SK-N-SH (cell line): ENCODE measurements around the gene PDXP. TPM values are rescaled to one million over a fixed set of nuclear protein-coding genes. Genes with fewer than 3 reads are reported as not detected.

Source experiments
- CTCF ChIA-PET: fragments of 300-600, 350-600 bp; formaldehyde crosslinking; extraction: SDS; loops from one replicate; lab custom pipeline; 2021; lab: Yijun Ruan, JAX
- POLR2A ChIA-PET: fragments of 350-600 bp; sonication (Branson Sonifier 250); formaldehyde crosslinking; extraction: SDS; loops from one replicate; lab custom pipeline; 2020; ENCODE audit warnings: antibody characterized with exemption, inconsistent platforms; lab: Yijun Ruan, JAX
- DNase-seq: peaks from one replicate; pipeline ENCODE4 v3.0.0; 2012
- H2AFZ ChIP-seq: fragments of 200-600 bp; sonication (generic); 2 replicates; pipeline ENCODE4 v1.8.1; 2016; ENCODE audit warnings: antibody characterized with exemption, mild to moderate bottlenecking, low read depth
- H3F3A ChIP-seq: fragments of 200-600 bp; sonication (generic); replicated peaks from 2 replicates; pipeline ENCODE3; 2016; ENCODE audit warnings: antibody characterized with exemption, mild to moderate bottlenecking; ENCODE audit not compliant: insufficient read depth
- H3K27ac ChIP-seq, 2 experiments: fragments of 200-500 bp in 1 of 2; fragments of 200-600 bp in 1 of 2; sonication (Bioruptor generic) in 1 of 2; sonication (generic), shearing (Covaris generic) in 1 of 2; 2 replicates each; pipeline versions ENCODE4 v1.5.1 to v1.6.1; 2014 to 2016; ENCODE audit warnings: low read depth in 2 of 2, inconsistent platforms in 1 of 2, low read length in 1 of 2, mild to moderate bottlenecking in 1 of 2, mixed read lengths in 1 of 2
- H3K27me3 ChIP-seq: fragments of 200-600 bp; sonication (generic), shearing (Covaris generic); 2 replicates; pipeline ENCODE4 v1.6.1; 2016; ENCODE audit warnings: mixed run types; ENCODE audit not compliant: insufficient read depth
- H3K36me3 ChIP-seq, 2 experiments: fragments of 200-500 bp in 1 of 2; fragments of 200-600 bp in 1 of 2; sonication (Bioruptor generic) in 1 of 2; sonication (generic) in 1 of 2; replicated peaks in 1 of 2; 2 replicates each; pipeline versions ENCODE3 to v1.5.1; 2014 to 2016; ENCODE audit warnings: low read length in 1 of 2, mild to moderate bottlenecking in 1 of 2; ENCODE audit not compliant: insufficient read depth in 2 of 2, control insufficient read depth in 1 of 2
- H3K4me1 ChIP-seq, 2 experiments: fragments of 200-500 bp in 1 of 2; fragments of 200-600 bp in 1 of 2; sonication (Bioruptor generic) in 1 of 2; sonication (generic), shearing (Covaris generic) in 1 of 2; 2 replicates each; pipeline versions ENCODE4 v1.5.1 to v1.6.1; 2014 to 2016; ENCODE audit warnings: low read depth in 1 of 2, low read length in 1 of 2, mixed run types in 1 of 2; ENCODE audit not compliant: insufficient read depth in 2 of 2, control insufficient read depth in 1 of 2
- H3K4me2 ChIP-seq: fragments of 200-600 bp; sonication (generic), shearing (Covaris generic); 2 replicates; pipeline ENCODE4 v1.6.1; 2017; ENCODE audit warnings: mixed run types
- H3K4me3 ChIP-seq, 2 experiments: fragments of 200-500 bp in 1 of 2; fragments of 200-600 bp in 1 of 2; sonication (Bioruptor generic) in 1 of 2; sonication (generic), shearing (Covaris generic) in 1 of 2; 2 replicates each; pipeline versions ENCODE4 v1.5.1 to v1.8.1; 2014 to 2016; ENCODE audit warnings: low read depth in 2 of 2, inconsistent platforms in 1 of 2, low read length in 1 of 2, mild to moderate bottlenecking in 1 of 2, mixed read lengths in 1 of 2, moderate library complexity in 1 of 2
- H3K79me2 ChIP-seq: fragments of 200-600 bp; sonication (generic); 2 replicates; pipeline ENCODE4 v1.8.1; 2017; ENCODE audit warnings: mild to moderate bottlenecking; ENCODE audit not compliant: insufficient read depth
- H3K9ac ChIP-seq: fragments of 200-600 bp; sonication (generic); 2 replicates; pipeline ENCODE4 v1.6.1; 2017; ENCODE audit warnings: mixed run types
- H3K9me2 ChIP-seq: fragments of 200-600 bp; sonication (generic); 2 replicates; pipeline ENCODE4 v1.6.1; 2017; ENCODE audit warnings: mixed run types
- H3K9me3 ChIP-seq: fragments of 200-600 bp; sonication (generic); 2 replicates; pipeline ENCODE4 v1.6.1; 2017; ENCODE audit warnings: mixed run types, mild to moderate bottlenecking, moderate library complexity
- H4K20me1 ChIP-seq: fragments of 200-600 bp; sonication (generic); 2 replicates; pipeline ENCODE4 v1.6.1; 2017; ENCODE audit warnings: mild to moderate bottlenecking, mixed run types; ENCODE audit not compliant: insufficient read depth
- CTCF ChIP-seq: fragments of 200-600 bp; sonication (generic); IDR thresholded peaks from 2 replicates; pipeline ENCODE4 v1.6.1; 2017; ENCODE audit warnings: antibody characterized with exemption, mild to moderate bottlenecking, moderate library complexity
- ELF1 ChIP-seq: IDR thresholded peaks from 2 replicates; pipeline ENCODE4 v1.4.0; 2012
- EP300 ChIP-seq, 2 experiments: IDR thresholded peaks; 2 replicates each; pipeline versions ENCODE4 v1.4.0 to v1.6.1; 2012; ENCODE audit warnings: borderline replicate concordance in 1 of 2, low read depth in 1 of 2, low read length in 1 of 2
- FOXJ3 ChIP-seq: sonication (generic); formaldehyde crosslinking; IDR thresholded peaks from 2 replicates; pipeline ENCODE4 v1.5.1; 2020; ENCODE audit warnings: mild to moderate bottlenecking, missing genetic modification reagents
- FOXM1 ChIP-seq: IDR thresholded peaks from 2 replicates; pipeline ENCODE4 v1.4.0; 2012; ENCODE audit warnings: low read depth, mild to moderate bottlenecking
- MXI1 ChIP-seq: IDR thresholded peaks from 2 replicates; pipeline ENCODE4 v1.6.1; 2012; ENCODE audit warnings: mild to moderate bottlenecking, low read depth, low read length, improper control_type of control experiment
- NFIC ChIP-seq: IDR thresholded peaks from 2 replicates; pipeline ENCODE4 v1.4.0; 2012; ENCODE audit warnings: borderline replicate concordance
- POLR2AphosphoS5 ChIP-seq: IDR thresholded peaks from 2 replicates; pipeline ENCODE4 v1.6.1; 2012; ENCODE audit warnings: low read depth, low read length
- RAD21 ChIP-seq: IDR thresholded peaks from 2 replicates; pipeline ENCODE4 v1.6.1; 2012; ENCODE audit warnings: mild to moderate bottlenecking, low read length
- RCOR1 ChIP-seq: fragments of 150-350 bp; IDR thresholded peaks from 2 replicates; pipeline ENCODE4 v1.6.1; 2017; ENCODE audit warnings: antibody characterized with exemption, low read length
- REST ChIP-seq: IDR thresholded peaks from 2 replicates; pipeline ENCODE4 v1.6.1; 2012; ENCODE audit warnings: mild to moderate bottlenecking, low read depth, low read length, moderate library complexity
- RFX5 ChIP-seq: IDR thresholded peaks from 2 replicates; pipeline ENCODE4 v1.6.1; 2012; ENCODE audit warnings: mild to moderate bottlenecking, improper control_type of control experiment, low read length
- SIN3A ChIP-seq: IDR thresholded peaks from 2 replicates; pipeline ENCODE4 v1.6.1; 2012; ENCODE audit warnings: low read depth, mild to moderate bottlenecking, low read length, moderate library complexity, borderline replicate concordance
- SMC3 ChIP-seq: IDR thresholded peaks from 2 replicates; pipeline ENCODE4 v1.6.1; 2012; ENCODE audit warnings: low read depth, low read length, improper control_type of control experiment
- TAF1 ChIP-seq: IDR thresholded peaks from 2 replicates; pipeline ENCODE4 v1.6.1; 2012; ENCODE audit warnings: low read depth, mild to moderate bottlenecking, low read length, moderate library complexity, borderline replicate concordance
- YY1 ChIP-seq: IDR thresholded peaks from 2 replicates; pipeline ENCODE4 v1.4.0; 2012; ENCODE audit warnings: low read depth, mild to moderate bottlenecking
- WGBS: methylation state at CpG from one replicate; pipeline ENCODE4 v1.1.6; 2017; ENCODE audit warnings: low lambda C conversion rate; 5-methylcytosine and 5-hydroxymethylcytosine counted together
- polyA plus RNA-seq, 3 experiments: library from polyadenylated mRNA; depleted of rRNA; stranded (reverse); fragments of >200 nt; gene quantifications; 2 replicates each; pipeline ENCODE4 v1.2.3, GENCODE V29; 2012

PDXP gene
- polyA plus RNA-seq, 1 of the 3 experiments (the other 2 are of a cell fraction) = 22.5 TPM

GRCh38 chr22:37626556-37627075 lies 31.9 kb upstream of the PDXP start:
- Histone ChIP-seq H3K4me2 (no peak overlapping the region), H4K20me1 (no peaks in the 10 kb centered on the region), H3K4me1 (peaks cover 0 to 4% of the 10 kb centered on the region in 2 experiments; a peak in 1 of 4 replicates), H3K4me3 (no peak overlapping the region), H3K27ac (no peak overlapping the region), H3K9me2 (no peaks in the 10 kb centered on the region), H3K9ac (no peak overlapping the region), H3K9me3 (no peaks in the 10 kb centered on the region), H3K36me3 (peaks cover 5 to 35% of the 10 kb centered on the region in 2 experiments), H3K27me3 (no peaks in the 10 kb centered on the region), H3F3A (peaks cover 11% of the 10 kb centered on the region), H2AFZ (no peak overlapping the region), H3K79me2 (no peaks in the 10 kb centered on the region)
- ChIA-PET CTCF (interaction anchor here (1.0 to 34.3 kb wide), 7 partner anchors 13 to 156 kb away, joined by 3 to 898 read pairs (median 3); partner anchors contain the start of genes LGALS1, NOL12, PDXP and SH3BP1), POLR2A (interaction anchor here (1.8 kb wide), 1 partner anchor 11 kb away, joined by 6 read pairs; no protein-coding TSS in a partner anchor)
- WGBS = 95% methylated on average over 13 of the region's 13 CpGs
- TF ChIP-seq YY1 (no peak), EP300 (IDR thresholded peaks at IDR 0.05; ENCODE audit: borderline replicate concordance in 1 of 2, low read depth in 1 of 2, low read length in 1 of 2) (no peak), FOXM1 (no peak), TAF1 (no peak), NFIC (no peak), ELF1 (no peak), SMC3 (no peak), RCOR1 (no peak), CTCF (no peak), RAD21 (no peak), MXI1 (no peak), SIN3A (no peak), RFX5 (no peak), FOXJ3 (CRISPR knock-in tag) (no peak), POLR2AphosphoS5 (no peak), REST (no peak)
- no peak for DNase-seq
